DND-41 (cell line): ENCODE measurements around the gene JPH3.

Source experiments
- EZH2 ChIP-seq: IDR thresholded peaks from 3 replicates; pipeline ENCODE4 v1.6.1; 2012; ENCODE audit warnings: borderline replicate concordance, low read depth, mild to moderate bottlenecking, moderate library complexity, low read length, inconsistent platforms; ENCODE audit not compliant: severe bottlenecking
- TF ChIP-seq, protein P1 (sequence below): IDR thresholded peaks from 2 replicates; pipeline ENCODE4 v1.5.1; 2012; ENCODE audit warnings: borderline replicate concordance, low read length, moderate library complexity, mild to moderate bottlenecking; ENCODE audit not compliant: poor library complexity, severe bottlenecking; ENCODE audit errors: extremely low read depth

- TF ChIP-seq, protein P1, sequence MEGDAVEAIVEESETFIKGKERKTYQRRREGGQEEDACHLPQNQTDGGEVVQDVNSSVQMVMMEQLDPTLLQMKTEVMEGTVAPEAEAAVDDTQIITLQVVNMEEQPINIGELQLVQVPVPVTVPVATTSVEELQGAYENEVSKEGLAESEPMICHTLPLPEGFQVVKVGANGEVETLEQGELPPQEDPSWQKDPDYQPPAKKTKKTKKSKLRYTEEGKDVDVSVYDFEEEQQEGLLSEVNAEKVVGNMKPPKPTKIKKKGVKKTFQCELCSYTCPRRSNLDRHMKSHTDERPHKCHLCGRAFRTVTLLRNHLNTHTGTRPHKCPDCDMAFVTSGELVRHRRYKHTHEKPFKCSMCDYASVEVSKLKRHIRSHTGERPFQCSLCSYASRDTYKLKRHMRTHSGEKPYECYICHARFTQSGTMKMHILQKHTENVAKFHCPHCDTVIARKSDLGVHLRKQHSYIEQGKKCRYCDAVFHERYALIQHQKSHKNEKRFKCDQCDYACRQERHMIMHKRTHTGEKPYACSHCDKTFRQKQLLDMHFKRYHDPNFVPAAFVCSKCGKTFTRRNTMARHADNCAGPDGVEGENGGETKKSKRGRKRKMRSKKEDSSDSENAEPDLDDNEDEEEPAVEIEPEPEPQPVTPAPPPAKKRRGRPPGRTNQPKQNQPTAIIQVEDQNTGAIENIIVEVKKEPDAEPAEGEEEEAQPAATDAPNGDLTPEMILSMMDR: no peak
- no peak for TF ChIP-seq EZH2
These were observed 6.2 kb downstream of the JPH3 start for GRCh38 chr16:87608400-87608985.
